NCI-H1105 treated with DMSO at 0.1 percent for 48 hours (cell line): ENCODE results near the gene C1QTNF1.
"Not testable (repeated sequence)": the region's sequence is repeated elsewhere in the genome, so short reads cannot be mapped to it uniquely, and the experiment has no call there.

Source experiments
- DNase-seq: peaks from one replicate; lab custom pipeline; 2025; lab: John Stamatoyannopoulos, UW

C1QTNF1 gene

DNA sequence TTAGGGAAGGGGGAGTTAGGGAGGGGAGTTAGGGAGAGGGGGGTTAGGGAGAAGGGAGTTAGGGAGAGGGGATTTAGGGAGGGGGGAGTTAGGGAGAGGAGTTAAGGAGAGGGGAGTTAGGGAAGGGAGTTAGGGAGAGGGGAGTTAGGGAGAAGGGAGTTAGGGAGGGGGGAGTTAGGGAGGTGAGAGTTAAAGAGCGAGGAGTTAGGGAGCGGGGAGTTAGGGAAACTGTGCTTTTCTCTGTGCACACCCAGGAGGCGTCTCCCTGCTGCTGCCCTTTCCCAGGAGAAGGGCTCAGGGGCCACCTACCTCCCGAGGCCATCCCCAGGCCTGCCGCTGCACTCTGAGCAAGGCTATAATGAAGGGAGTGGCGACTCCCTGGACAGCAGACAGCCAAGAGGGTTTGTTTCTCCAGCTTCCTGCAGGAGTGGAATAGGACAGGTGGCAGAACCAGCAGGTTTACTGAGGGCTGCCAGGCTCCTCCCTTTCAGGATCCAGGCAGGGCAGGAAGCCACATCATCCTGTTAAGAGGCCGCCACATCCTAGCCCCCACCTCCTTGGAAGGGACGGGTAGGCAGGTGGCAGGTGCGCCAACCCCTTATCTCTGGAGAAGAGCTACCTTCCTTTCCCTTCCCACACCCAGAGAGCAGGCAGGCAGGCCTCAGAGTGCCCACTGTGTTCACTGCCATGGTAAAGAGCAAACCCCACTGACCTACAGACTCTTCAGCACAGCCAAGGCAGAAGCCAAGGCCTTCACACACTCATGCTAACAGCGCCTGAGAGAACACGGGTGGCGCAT is 18.7 kb upstream of the C1QTNF1 start:
- peak; percentile 80 for DNase-seq

DNA sequence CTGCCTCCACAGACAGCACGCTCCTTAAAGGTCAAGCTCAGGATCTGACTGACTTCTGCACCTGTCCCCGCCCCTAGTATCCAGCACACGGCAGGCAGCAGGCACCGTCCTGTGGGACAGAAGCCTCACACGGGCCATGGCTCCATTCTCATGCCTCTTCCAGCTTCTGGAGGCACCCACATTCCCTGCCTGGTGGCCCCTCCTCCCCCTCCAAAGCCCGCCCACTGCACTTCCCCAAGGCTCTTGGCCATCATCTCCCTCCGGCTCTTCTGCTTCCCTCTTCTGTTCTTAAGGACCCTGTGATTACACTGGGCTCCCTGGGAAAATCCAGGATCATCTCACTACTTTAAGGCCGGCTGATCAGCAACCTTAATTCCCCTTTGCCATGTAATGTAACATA is 17.9 kb upstream of the C1QTNF1 start:
- DNase-seq, result no peak

DNA sequence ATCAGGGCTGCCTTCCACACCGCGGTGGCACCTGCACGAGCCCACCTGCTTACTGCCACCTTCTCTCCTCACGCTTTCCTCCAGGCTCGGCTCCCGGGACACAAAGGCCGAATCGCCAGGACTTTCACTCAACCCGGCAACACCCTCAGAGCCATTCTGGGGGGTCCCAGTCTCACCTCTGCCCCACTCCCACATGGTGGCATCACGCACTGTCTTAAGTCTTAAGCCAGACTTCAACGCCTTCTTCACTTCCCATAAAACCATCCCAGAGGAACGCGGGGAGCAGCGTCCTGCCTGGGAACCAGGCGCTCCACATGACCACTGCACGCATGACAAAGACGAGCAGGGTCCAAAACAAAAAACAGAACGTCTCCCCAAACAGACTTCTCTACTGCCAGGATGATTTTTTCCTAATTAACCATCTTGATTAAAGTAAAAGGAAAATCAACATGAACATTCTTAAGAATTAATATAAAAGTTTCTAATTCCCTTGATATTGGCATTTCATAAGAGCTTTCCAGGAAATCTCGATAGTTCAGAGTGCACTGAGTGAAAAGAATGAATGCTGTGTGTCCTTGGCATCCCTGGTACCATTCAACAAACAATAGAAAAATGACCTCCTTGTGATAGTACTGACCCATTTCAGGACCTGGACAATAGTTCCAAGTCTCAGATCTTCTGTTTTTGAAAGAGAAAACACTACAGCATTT is 17.0 kb upstream of the C1QTNF1 start:
- DNase-seq, result no peak

DNA sequence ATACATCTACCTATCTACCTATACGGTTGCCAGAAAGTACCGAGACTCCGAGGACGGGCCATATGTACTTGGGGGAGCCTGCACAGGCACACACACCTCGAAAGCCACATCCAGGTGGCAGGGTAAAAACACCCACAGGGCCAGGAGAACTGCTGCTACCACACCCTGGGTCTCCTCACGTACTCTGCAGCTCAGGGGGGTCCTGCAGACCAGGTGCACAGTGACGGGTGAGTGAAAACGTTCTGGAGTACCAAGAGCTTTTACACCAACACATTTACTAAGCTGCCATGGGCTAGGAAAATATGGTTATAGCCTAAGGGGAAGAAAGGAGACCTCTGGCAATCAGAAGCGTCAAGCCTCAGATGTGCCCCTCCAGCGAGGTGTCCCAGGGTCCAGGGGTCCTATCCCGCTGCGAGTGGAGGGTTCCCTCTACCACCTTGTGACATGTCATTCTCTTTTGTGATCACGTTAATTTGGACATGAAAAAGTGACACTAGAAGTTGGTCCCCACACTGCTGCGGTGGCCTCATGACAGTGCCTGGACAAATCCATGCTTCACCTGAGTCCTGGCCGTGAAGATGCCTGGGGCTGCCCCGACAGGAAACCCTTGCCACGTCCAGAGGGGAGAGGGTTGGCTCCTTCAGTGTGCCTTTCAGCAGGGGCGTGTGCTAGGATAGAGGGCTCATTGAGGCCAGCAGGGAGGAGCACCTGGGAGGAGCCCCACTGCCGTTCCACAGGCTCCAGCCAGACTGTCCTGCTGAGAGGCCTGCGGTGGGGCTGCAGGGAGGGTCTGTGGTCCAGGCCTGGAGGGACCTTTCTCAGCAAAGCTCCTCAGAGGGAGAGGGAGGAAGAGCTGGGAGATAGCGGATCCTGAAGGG is 16.2 kb upstream of the C1QTNF1 start:
- no peak for DNase-seq

DNA sequence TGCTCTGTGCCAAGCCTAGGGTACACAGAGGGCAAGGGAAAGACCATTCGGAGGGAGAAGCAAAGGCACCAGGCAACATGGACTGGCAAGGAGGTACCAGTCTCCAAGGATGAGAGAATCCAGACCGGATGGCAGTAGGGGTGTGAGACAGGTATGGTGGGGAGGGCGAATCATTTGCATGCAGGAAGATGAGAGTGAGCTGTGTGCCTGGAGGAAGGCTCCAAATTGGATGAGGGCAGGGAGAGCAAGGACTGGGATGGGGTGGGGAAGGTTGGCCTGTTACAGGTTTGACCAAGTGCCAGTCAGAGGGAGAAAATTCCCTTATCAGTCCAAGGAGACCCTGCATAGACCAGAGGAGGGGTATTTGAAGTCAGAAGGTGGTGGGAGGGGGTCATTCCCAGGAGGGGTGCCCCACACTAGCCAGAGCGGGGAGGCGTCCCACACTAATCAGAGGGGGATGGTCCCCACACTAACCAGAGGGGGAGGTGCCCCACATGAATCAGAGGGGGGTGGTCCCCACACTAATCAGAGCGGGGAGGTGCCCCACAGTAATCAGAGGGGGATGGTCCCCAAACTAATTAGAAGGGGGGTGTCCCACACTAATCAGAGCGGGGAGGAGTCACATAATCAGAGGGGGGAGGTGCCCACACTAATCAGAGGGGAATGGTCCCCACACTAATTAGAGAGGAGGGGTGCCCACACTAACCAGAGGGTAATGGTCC is 15.1 kb upstream of the C1QTNF1 start:
- no peak for DNase-seq

DNA sequence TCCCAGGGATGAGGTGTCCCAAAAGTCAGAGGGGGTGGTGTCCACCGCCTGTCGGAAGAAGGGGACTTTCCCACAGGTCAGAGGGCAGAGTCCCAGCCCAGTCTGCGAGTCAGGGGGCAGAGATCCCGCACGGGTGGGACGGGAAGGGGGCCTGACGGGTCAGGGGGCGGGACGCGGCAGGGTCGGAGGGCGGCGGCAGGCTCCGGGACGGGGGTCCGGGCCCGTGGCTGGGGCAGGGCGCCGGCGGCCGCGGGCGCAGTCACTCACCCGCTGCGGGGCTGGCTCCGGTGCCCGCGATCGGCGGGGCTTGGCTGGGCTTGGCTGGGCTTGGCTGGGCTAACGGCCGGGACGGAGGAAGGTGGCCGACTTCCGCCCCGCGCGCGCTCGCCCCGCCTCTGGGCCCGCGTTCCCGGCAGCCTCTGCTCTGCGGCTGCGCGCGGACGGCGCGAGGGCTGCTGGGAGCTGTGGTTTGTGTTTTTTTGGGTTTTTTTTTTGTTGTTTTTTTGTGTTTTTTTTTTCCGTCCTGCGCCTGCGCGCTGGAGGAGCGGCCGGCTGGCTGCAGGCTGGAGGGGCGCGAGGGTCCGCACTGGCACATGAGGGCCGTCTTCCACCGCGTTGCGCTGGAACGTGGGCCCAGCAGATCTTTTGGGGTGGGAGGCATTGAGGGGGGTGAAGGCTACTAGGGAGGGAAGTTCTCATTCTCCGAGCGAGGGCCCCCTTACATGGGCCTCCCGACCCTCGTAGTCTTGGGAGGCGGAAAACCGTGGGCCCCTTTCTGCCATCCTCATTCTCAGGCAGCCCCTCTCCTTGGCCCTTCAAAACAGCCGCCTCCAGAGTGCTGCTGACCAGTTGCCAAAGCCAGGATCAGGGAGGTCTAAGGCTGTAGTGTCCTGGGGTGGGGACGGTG is 14.3 kb upstream of the C1QTNF1 start, which contains the start of gene CANT1:
Gene CANT1, minus strand, starts transcription at position 368 of the 907 bp plus-strand sequence. CDS start 12,142 bp downstream, outside the sequence.
- DNase-seq, result peak; percentile 75

DNA sequence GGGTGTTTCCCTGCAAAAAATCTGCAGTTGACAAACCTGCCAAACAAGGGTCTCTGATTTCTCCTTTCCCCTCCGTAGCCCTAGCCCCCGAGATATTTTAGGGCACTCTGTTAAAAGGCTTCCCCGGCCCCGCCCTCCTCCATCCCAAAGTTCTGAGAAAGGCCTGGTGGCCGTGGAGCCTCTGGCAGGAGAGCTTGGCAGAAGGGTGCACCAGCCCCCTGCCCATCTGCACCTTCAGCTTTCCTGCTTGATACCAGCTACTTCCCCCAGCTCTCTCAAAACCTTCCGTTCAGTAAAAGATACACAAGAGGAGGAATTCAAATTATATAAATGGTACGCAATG is 13.7 kb upstream of the C1QTNF1 start:
- DNase-seq, result no peak

DNA sequence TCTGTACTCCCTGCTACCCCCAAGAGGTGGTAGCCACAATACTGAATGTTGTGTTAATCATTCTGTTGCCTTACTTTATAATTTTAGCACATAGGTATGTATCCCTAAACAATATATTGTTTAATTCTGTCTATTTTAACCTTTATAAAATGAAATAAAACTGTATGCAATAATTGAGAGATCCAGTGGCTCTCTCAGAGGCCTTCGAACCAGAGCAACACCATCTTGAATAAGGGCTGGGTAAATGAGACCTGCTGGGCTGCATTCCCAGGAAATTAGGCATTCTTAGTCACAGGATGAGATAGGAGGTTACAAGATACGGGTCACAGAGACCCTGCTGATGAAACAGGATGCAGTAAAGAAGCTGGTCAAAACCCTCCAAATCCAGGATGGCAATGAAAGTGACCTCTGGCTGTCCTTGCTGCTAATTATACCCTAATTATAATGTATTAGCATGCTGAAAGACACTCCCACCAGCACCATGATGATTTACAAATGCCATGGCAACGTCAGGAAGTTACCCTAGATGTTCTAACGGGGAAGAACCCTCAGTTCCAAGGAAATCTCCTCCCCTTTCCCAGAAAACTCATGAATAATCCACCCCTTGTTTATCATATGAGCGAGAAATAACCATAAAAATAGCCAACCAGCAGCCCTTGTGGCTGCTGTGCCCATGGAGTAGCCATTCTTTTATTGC is 12.4 kb upstream of the C1QTNF1 start:
- no peak for DNase-seq

DNA sequence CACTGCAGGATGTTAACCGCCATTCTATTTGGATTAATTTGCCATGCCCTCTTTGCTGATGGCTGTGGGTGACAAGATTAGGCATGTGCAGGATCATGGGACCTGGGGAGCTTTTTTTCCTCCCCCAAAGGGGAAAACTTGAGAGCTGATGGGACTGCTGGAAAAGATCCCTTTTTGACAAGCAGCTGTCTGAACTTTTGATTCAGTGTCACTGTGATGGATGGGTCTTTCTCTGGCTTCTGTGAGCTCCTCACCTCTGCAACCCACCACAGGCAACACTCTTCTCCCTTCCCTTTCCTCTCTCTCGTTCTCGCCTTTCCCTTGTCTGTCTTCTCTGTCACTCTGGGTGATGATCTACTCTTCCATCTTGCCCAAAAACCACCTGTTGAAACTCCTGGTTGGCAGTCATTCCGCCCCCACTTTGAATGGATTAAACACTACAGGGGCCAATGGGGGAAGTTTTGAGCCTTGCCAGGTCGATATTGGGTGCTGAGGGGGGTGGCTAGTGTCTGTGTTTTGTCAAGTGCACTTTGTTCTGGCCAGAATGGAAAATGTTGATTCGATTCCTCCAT is 11.3 kb upstream of the C1QTNF1 start:
- no peak for DNase-seq

DNA sequence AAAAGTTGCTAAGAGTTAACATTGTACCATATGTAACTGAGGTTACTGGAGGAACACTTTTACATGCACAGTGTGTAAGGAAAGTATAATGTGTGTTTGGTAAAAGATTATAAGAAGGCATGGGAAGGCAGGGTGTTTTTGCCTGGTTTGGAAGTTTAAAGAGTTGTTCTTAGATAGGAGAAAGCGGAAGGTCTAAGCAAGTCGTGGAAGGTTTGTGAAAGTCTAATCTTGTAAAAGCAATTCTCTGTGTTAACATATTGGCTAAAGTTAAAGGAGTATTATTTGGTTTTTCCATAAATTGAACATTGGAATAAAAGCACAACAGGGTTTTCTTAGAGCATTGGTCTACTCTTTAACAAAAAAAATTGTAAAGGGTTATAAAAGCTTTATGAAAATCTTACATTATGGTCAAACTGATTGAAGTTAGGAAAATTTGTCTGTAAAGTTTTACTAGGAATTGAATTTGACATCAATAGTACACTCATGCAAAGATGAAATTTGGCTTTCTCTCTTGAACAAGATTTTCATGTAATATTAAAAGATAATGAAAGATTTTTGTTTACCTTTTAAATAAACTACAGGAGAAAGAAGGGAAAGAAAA is 9.7 kb upstream of the C1QTNF1 start:
- DNase-seq, result no peak

DNA sequence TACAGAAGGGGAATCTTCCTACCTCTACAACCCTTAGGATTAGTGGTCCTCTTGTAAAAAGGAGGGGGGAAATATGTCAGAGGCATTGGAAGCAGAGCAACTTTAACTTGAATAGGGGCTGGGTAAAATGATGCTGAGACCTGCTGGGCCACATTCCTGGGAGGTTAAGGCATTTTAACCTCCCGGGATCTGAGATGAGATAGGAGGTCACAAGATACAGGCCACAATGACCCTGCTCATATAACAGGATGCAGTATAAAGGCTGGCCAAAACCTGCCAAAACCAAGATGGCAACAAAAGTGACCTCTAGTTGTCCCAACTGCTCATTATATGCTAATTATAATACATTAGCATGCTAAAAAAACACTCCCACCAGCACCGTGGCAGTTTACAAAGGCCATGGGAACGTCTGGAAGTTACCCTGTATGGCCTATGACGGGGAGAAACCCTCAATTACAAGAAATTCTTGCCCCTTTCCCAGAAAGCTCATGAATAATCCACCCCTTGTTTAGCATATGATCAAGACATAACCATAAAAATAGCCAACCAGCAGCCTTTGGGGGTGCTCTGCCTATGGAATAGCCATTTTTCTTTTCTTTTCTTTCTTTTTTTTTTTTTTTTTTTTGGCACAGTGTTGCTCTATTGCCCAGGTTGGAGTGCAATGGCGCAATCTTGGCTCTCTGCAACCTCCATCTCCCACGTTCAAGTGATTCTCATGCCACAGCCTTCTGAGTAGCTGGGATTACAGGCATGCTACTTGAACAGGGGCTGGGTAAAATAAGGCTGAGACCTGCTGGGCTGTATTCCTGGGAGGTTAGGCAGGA is 6.2 kb upstream of the C1QTNF1 start:
- DNase-seq, result no peak

DNA sequence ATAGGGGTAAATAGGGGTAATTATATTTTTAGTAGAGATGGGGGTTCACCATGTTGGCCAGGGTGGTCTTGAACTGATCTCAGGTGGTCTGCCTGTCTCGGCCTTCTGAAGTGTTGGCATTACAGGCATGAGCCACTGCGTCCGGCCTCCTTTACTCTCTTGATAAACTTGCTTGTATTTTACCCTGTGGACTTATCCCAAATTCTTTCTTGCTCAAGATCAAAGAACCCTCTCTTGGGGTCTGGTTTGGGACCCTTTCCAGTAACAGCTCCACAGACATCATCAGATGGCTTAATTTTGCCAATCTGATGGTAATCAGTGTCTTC is 5.6 kb upstream of the C1QTNF1 start:
- no peak for DNase-seq

DNA sequence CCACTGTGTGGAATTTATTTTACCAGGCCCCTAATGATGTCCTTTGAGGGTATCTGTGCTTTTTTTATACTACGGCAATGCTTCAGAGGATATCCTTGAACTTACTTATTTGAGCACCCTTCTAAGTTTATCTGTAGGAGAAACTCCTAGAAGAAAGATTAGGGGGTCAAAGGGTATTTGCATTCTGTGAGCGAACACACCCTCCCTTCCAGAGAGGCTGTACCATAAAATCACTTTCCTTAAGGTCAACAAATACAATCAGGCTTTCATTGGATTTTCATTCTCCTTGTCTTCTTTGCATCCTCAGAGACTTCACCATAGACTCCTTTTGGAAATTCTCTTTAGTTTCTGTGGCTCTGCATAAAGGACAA is 4.7 kb upstream of the C1QTNF1 start:
- DNase-seq, result no peak

DNA sequence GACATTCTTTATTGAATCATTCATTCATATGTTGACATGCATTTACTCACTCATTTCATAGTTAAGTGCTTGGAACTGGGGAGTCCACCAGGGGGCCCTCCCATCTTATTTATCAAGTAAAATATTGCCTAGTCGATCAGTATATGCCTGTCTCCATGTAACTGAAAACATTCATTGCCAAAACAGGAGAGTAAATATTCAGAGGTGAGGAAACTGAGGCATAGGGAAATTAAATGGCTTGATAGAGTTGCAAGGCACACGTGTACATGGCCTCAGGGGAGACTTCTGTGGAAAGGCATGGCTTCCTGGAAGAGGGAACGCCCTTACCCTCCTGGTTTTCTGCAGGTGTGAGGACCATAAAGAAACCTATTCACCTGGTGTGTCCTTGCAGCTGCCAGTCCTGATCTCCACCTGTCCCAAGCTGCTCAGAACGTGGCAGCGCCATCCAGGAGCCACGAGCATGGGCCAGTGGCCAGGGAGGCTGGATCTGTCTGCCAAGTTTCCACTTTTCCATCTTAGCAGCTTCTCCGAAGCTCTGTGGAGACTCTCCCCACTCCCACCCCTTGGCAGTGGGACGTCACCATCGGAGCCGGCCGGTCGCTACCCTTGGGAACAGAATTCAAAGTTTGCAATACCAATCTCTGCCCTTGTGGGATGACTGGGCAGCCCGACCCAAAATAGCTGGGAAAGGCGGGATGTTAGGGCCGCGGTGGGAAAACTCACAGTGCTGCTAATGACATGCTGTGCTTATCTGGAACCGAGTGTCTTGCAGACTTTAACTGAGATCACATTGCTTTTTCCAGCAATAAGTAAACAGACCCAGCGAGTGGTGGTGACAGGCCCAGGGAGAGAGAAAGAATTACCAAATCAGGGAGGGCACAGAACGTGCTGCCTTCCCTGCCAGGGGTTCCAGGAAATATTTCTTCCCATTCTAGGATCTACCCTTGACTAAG is 4.1 kb upstream of the C1QTNF1 start:
- peak; percentile 72 for DNase-seq

DNA sequence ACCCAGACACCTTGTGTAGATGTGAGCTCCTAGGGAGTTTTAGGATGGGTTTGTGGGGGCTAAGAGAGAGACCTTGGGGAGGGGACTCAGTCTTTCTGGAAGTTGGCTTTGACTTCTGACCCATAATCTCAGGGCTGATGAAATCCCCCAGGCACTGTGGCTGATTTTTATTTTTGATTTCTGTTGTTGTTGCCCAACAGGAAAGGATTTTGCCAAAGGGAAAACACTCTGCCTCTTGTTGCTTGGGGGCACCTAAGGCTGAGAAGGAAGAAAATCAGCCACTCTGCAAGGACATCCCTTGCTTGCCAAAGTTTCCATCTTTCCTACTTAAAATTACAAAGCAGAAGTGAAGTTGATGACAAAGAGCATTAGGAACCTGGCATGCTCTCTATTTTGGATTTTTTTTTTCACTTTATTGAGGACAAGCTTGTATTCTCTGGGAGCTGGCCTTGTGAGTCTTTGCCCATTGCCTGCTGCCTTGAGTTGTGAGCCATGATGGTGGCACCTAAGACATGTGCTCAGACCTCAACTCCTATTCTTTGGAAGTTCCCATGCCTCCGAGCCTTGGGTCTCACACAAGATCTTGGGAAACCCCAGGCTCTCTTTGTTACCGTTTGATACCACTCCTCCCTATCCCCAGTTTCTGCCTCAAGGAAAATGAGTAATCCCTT is 3.2 kb upstream of the C1QTNF1 start:
- DNase-seq, result no peak

DNA sequence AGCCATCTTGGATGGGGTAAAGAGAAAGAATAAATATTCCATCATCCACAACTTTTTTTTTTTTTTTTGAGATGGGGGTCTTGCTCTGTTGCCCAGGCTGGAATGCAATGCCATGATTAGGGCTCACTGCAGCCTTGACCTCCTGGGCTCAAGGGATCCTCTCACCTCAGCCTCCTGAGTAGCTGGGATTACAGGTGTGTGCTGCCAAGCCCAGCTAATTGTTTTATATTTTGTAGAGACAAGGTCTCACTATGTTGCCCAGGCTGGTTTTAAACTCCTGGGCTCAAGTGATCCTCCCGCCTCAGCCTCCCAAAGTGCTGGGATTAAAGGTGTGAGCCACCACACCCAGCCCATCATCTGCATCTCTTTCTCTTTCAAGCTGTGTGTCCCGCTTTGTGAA is 2.0 kb upstream of the C1QTNF1 start:
- not testable (repeated sequence) for DNase-seq

DNA sequence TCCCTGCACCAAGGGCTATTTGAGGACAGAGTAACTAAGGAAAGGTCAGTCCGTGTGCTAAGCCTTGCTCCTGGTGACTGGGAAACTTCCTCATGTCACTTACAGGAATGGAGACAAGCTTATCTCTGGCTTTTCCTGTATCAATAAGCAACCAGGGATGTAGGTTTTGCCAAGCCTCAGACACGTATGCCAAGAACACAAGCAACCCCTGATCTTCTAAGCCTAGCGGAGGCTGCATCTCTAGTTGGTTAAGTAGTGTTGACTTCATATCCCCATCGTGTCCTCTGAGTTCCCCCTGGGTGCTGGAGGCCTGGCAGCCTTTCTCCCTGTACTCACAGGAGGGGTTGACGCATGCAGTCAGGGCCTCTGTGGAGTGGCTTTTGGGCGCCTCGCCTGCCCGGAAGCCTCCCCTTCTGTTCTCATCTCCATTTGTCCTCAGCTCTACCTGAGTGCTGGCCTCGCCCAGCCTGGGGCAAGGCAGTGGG is 1.4 kb upstream of the C1QTNF1 start:
- DNase-seq, result no peak
